Central memory CD4-positive, alpha-beta T cell (primary cell): ENCODE results near the gene TBL1XR1.

Experiments used
- DNase-seq: peaks from one replicate; pipeline ENCODE4 v3.0.0; 2022

Gene TBL1XR1

GRCh38 chr3:177106594-177106993 lies 90.7 kb downstream of the TBL1XR1 start:
- DNase-seq: no peak

- DNase-seq: no peak
These were observed 91.1 kb downstream of the TBL1XR1 start for GRCh38 chr3:177106184-177106583.

- no peak for DNase-seq
These were observed 91.7 kb downstream of the TBL1XR1 start for GRCh38 chr3:177105623-177106022.

- no peak for DNase-seq
These were observed 92.8 kb downstream of the TBL1XR1 start for GRCh38 chr3:177104299-177104992.

- no peak for DNase-seq
These were observed 94.7 kb downstream of the TBL1XR1 start for GRCh38 chr3:177102553-177102952.

GRCh38 chr3:177098551-177098950 lies 98.7 kb downstream of the TBL1XR1 start:
- DNase-seq: no peak

- DNase-seq: no peak
These were observed 100.7 kb downstream of the TBL1XR1 start for GRCh38 chr3:177096615-177097014.

- DNase-seq: no peak
These were observed 103.3 kb downstream of the TBL1XR1 start for GRCh38 chr3:177093966-177094365.

GRCh38 chr3:177089901-177090300 lies 107.4 kb downstream of the TBL1XR1 start:
- no peak for DNase-seq

GRCh38 chr3:177089110-177089509 lies 108.2 kb downstream of the TBL1XR1 start:
- DNase-seq: no peak

- DNase-seq: no peak
These were observed 111.5 kb downstream of the TBL1XR1 start for GRCh38 chr3:177085794-177086193.

- no peak for DNase-seq
These were observed 112.7 kb downstream of the TBL1XR1 start for GRCh38 chr3:177084616-177085015.

GRCh38 chr3:177080122-177080521 lies 117.2 kb downstream of the TBL1XR1 start:
- no peak for DNase-seq

- DNase-seq: no peak
These were observed 117.6 kb downstream of the TBL1XR1 start for GRCh38 chr3:177079684-177080083.

- no peak for DNase-seq
These were observed 125.7 kb downstream of the TBL1XR1 start for GRCh38 chr3:177071496-177072156.

GRCh38 chr3:177069514-177070329 lies 127.6 kb downstream of the TBL1XR1 start:
- DNase-seq: no peak

- DNase-seq: no peak
These were observed 128.3 kb downstream of the TBL1XR1 start for GRCh38 chr3:177068967-177069366.

- no peak for DNase-seq
These were observed 131.2 kb downstream of the TBL1XR1 start for GRCh38 chr3:177066068-177066467.

- DNase-seq: no peak
These were observed 131.8 kb downstream of the TBL1XR1 start for GRCh38 chr3:177065285-177066033.

GRCh38 chr3:177062052-177062732 lies 135.1 kb downstream of the TBL1XR1 start:
- no peak for DNase-seq

- no peak for DNase-seq
These were observed 135.9 kb downstream of the TBL1XR1 start for GRCh38 chr3:177061369-177061768.

- no peak for DNase-seq
These were observed 136.8 kb downstream of the TBL1XR1 start for GRCh38 chr3:177060492-177060891.
